ENCODE data around the gene ATP6V0A4.

Gene ATP6V0A4

DNA sequence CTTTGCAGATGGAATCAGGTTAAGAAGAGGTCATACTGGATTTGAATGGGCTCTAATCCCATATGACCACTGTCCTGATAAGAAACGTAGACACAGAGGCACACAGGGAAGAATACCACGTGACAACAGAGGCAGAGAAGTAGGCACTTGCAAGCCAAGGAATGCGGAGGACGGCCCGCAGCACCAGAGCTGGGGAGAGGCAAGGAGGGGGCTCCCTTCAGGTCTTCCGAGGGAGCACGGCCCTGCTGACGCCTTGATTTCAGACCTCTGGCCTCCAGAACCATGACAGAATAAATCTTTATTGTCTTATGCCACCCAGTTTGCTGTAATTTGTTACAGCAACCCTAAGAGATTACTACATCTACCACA is 44.9 kb downstream of the ATP6V0A4 start:
- no peak overlapping the region for H3K27ac ChIP-seq (ENCODE audit: low read depth in 2 of 2, low read length in 2 of 2)
- H3K36me3 ChIP-seq (ENCODE audit: control insufficient read depth in 2 of 2, insufficient read depth in 2 of 2, low read length in 2 of 2) = no peaks in the 10 kb centered on the region
- no peak overlapping the region for H3K9ac ChIP-seq (ENCODE audit: low read depth in 1 of 2, low read length in 2 of 2)
- H3K9me3 ChIP-seq (ENCODE audit: control insufficient read depth in 2 of 2, low read length in 2 of 2) = no peaks in the 10 kb centered on the region
- no peaks in the 10 kb centered on the region for H3K27me3 ChIP-seq (ENCODE audit: control insufficient read depth in 2 of 2, insufficient read depth in 2 of 2, low read length in 2 of 2)
- H3K4me3 ChIP-seq (ENCODE audit: low read length in 2 of 2) = no peak overlapping the region
- H3K4me1 ChIP-seq (ENCODE audit: control insufficient read depth in 2 of 2, insufficient read depth in 2 of 2, low read length in 2 of 2) = no peaks in the 10 kb centered on the region

DNA sequence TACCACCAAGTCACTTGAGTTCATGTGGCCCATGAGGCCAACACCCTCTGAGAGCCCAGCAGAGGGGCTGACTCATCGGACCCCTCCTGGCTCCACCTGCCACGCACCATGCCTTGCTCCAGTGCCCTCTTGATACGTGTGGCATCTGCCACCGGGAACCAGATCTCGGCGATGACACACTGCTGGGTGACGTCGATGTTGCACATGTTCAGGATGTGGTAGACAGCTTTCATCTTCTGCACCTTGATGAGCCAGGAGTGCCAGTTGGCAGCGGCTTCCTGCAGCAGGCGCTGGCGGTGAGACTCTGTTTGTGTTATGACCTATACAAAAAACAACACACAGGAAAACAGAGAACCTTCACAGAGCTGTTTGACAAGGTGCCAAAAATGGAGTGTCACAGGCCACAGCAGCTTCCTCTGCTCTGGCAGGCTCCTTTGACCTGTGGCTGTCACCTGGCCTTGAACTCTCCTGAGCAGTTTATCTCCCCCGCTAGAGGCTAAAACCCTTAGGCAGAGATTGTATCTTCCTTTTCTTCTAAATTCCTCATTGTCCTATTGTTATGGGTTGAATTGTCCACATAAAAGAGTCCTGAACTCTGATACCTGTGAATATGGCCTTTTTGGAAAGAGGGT is 45.4 kb downstream of the ATP6V0A4 start:
- no peak overlapping the region for H3K9ac ChIP-seq (ENCODE audit: low read depth in 1 of 2, low read length in 2 of 2)
- no peak overlapping the region for H3K4me3 ChIP-seq (ENCODE audit: low read length in 2 of 2)
- H3K27ac ChIP-seq (ENCODE audit: low read depth in 2 of 2, low read length in 2 of 2) = no peak overlapping the region
- H3K4me1 ChIP-seq (ENCODE audit: control insufficient read depth in 2 of 2, insufficient read depth in 2 of 2, low read length in 2 of 2) = no peaks in the 10 kb centered on the region
- H3K36me3 ChIP-seq (ENCODE audit: control insufficient read depth in 2 of 2, insufficient read depth in 2 of 2, low read length in 2 of 2) = no peaks in the 10 kb centered on the region
- H3K9me3 ChIP-seq (ENCODE audit: control insufficient read depth in 2 of 2, low read length in 2 of 2) = no peaks in the 10 kb centered on the region
- H3K27me3 ChIP-seq (ENCODE audit: control insufficient read depth in 2 of 2, insufficient read depth in 2 of 2, low read length in 2 of 2) = no peaks in the 10 kb centered on the region

DNA sequence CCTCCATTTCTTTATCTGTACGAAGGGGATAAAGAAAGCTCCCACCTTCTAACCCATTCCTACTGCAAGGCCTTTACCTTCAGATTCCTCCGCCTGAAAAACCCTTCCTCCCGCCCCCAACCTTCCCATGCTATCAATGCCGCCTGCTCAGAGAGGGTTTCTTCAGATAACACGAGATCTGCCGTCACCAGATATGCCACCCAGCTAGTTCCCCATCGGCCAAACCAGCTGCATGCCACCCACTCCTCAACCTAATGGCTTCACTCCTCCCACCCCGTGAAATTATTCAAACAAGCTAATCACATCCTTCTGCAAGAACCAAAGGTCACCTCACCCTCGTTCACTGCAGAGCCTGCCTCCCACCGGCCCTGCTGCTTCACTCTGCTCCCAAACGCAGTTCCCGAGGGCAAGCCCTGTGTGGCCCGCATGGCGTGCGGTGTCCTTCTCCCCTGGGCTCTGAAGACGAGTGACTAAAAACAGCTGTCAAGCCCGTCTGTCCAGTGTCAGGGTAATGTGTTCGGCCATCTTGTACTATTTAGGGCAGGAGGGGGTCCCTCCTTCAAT is 47.0 kb downstream of the ATP6V0A4 start:
- Histone ChIP-seq H3K27ac (ENCODE audit: low read depth in 2 of 2, low read length in 2 of 2) (no peak overlapping the region), H3K36me3 (ENCODE audit: control insufficient read depth in 2 of 2, insufficient read depth in 2 of 2, low read length in 2 of 2) (no peaks in the 10 kb centered on the region), H3K9ac (ENCODE audit: low read depth in 1 of 2, low read length in 2 of 2) (no peak overlapping the region), H3K4me3 (ENCODE audit: low read length in 2 of 2) (no peak overlapping the region), H3K4me1 (ENCODE audit: control insufficient read depth in 2 of 2, insufficient read depth in 2 of 2, low read length in 2 of 2) (no peaks in the 10 kb centered on the region), H3K9me3 (ENCODE audit: control insufficient read depth in 2 of 2, low read length in 2 of 2) (no peaks in the 10 kb centered on the region), H3K27me3 (ENCODE audit: control insufficient read depth in 2 of 2, insufficient read depth in 2 of 2, low read length in 2 of 2) (no peaks in the 10 kb centered on the region)

DNA sequence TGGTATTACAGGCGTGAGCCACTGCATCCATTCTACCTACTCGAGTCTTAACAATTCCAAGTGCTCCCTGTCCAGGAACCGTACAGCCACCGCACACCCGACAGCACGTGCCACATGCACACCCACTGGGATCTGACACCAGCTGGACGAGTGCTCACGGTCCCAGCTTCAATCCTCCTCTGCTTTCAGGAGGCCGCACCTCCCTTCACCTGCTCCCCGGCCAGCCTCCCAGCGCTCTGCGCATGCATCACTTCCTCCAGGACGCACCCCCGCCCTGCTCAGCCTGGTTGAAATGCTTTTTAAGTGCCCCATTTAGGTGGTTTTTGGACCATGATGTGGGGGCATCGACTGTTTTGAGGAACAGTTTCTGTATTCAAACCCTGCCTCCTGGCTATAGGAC is 47.5 kb downstream of the ATP6V0A4 start:
- Histone ChIP-seq H3K9me3 (ENCODE audit: control insufficient read depth in 2 of 2, low read length in 2 of 2) (no peaks in the 10 kb centered on the region), H3K4me1 (ENCODE audit: control insufficient read depth in 2 of 2, insufficient read depth in 2 of 2, low read length in 2 of 2) (no peaks in the 10 kb centered on the region), H3K36me3 (ENCODE audit: control insufficient read depth in 2 of 2, insufficient read depth in 2 of 2, low read length in 2 of 2) (no peaks in the 10 kb centered on the region), H3K4me3 (ENCODE audit: low read length in 2 of 2) (no peak overlapping the region), H3K27me3 (ENCODE audit: control insufficient read depth in 2 of 2, insufficient read depth in 2 of 2, low read length in 2 of 2) (no peaks in the 10 kb centered on the region), H3K9ac (ENCODE audit: low read depth in 1 of 2, low read length in 2 of 2) (no peak overlapping the region), H3K27ac (ENCODE audit: low read depth in 2 of 2, low read length in 2 of 2) (no peak overlapping the region)

DNA sequence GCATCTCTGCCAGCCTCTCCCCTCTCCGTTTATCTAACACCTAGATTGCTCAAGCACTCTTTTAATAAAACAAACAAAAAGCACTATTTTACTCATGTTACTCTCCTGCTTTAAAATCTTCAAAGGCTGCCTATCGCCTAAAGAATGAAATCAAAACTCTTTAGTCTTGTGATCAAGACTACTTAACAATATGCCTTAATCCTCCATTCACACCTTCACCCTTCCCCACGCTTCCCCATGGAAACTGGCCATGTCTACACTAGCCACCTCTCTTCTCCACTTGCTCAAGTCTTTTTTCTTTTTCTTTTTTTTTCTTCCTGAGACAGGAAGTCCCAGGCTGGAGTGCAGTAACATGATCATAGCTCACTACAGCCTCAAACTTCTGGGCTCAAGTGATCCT is 48.0 kb downstream of the ATP6V0A4 start:
- Histone ChIP-seq H3K9ac (ENCODE audit: low read depth in 1 of 2, low read length in 2 of 2) (no peak overlapping the region), H3K27ac (ENCODE audit: low read depth in 2 of 2, low read length in 2 of 2) (no peak overlapping the region), H3K4me1 (ENCODE audit: control insufficient read depth in 2 of 2, insufficient read depth in 2 of 2, low read length in 2 of 2) (no peaks in the 10 kb centered on the region), H3K27me3 (ENCODE audit: control insufficient read depth in 2 of 2, insufficient read depth in 2 of 2, low read length in 2 of 2) (no peaks in the 10 kb centered on the region), H3K9me3 (ENCODE audit: control insufficient read depth in 2 of 2, low read length in 2 of 2) (no peaks in the 10 kb centered on the region), H3K36me3 (ENCODE audit: control insufficient read depth in 2 of 2, insufficient read depth in 2 of 2, low read length in 2 of 2) (no peaks in the 10 kb centered on the region), H3K4me3 (ENCODE audit: low read length in 2 of 2) (no peak overlapping the region)

DNA sequence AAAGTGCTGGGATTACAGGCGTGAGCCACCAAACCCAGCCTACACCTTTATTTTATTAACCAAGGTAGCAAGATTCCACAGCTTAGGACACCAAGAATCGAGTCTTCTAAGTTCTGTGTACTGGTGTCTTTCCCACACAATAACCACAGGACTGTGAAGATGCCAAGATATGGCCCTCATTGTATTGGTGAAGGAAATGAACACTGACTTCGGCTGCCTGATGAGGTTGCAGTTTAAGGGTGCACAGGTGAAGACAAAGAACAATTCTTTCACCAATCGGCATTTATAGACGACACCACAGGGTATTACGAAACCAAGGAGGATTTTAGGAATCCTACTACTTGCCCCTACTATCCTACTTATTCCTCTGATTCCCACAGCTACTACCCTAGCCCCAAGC is 49.3 kb downstream of the ATP6V0A4 start:
- H3K4me3 ChIP-seq (ENCODE audit: low read length in 2 of 2) = no peak overlapping the region
- H3K9me3 ChIP-seq (ENCODE audit: control insufficient read depth in 2 of 2, low read length in 2 of 2) = no peaks in the 10 kb centered on the region
- no peak overlapping the region for H3K27ac ChIP-seq (ENCODE audit: low read depth in 2 of 2, low read length in 2 of 2)
- no peaks in the 10 kb centered on the region for H3K36me3 ChIP-seq (ENCODE audit: control insufficient read depth in 2 of 2, insufficient read depth in 2 of 2, low read length in 2 of 2)
- no peaks in the 10 kb centered on the region for H3K27me3 ChIP-seq (ENCODE audit: control insufficient read depth in 2 of 2, insufficient read depth in 2 of 2, low read length in 2 of 2)
- no peaks in the 10 kb centered on the region for H3K4me1 ChIP-seq (ENCODE audit: control insufficient read depth in 2 of 2, insufficient read depth in 2 of 2, low read length in 2 of 2)
- no peak overlapping the region for H3K9ac ChIP-seq (ENCODE audit: low read depth in 1 of 2, low read length in 2 of 2)

DNA sequence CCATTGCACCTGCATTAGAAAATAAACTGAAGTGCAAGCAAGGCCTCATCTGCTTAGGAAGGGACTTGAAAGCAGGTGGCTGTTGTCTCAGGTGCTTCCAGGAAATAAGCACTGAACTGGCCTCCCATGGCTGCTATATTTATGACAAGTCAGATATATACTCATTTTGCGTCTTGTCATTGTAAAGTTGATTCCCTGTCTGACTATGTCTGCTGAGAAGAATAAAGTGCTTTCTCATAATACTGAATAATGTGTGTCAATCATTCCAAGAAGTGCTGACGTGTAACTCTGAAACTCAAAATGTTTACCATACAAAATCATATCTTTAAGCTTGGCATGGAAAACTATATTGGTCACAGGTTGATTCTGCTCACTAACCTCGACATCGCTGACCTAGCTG is 51.9 kb downstream of the ATP6V0A4 start:
- Histone ChIP-seq H3K36me3 (ENCODE audit: control insufficient read depth in 2 of 2, insufficient read depth in 2 of 2, low read length in 2 of 2) (no peaks in the 10 kb centered on the region), H3K4me3 (ENCODE audit: low read length in 2 of 2) (no peak overlapping the region), H3K9me3 (ENCODE audit: control insufficient read depth in 2 of 2, low read length in 2 of 2) (no peaks in the 10 kb centered on the region), H3K9ac (ENCODE audit: low read depth in 1 of 2, low read length in 2 of 2) (no peak overlapping the region), H3K27me3 (ENCODE audit: control insufficient read depth in 2 of 2, insufficient read depth in 2 of 2, low read length in 2 of 2) (no peaks in the 10 kb centered on the region), H3K4me1 (ENCODE audit: control insufficient read depth in 2 of 2, insufficient read depth in 2 of 2, low read length in 2 of 2) (no peaks in the 10 kb centered on the region), H3K27ac (ENCODE audit: low read depth in 2 of 2, low read length in 2 of 2) (no peak overlapping the region)

DNA sequence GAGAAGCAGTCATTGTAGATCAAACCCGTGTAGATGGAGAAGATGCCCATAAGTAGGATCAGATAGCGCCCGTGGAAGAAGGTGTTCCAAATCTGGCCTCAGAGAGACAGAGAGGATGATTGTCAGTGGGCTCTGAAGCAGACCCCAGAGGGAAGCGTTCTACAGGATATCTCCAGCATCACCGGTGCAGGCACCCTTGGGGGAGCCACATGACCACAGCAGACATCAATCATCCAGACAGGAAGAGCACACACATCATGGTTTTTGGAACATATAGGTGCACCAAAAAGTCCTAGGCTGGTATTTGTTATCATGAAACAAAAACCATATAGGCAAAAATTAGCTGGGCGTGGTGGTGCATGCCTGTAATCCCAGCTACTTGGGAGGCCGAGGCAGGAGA is 52.8 kb downstream of the ATP6V0A4 start:
- no peak overlapping the region for H3K9ac ChIP-seq (ENCODE audit: low read depth in 1 of 2, low read length in 2 of 2)
- no peaks in the 10 kb centered on the region for H3K27me3 ChIP-seq (ENCODE audit: control insufficient read depth in 2 of 2, insufficient read depth in 2 of 2, low read length in 2 of 2)
- no peaks in the 10 kb centered on the region for H3K4me1 ChIP-seq (ENCODE audit: control insufficient read depth in 2 of 2, insufficient read depth in 2 of 2, low read length in 2 of 2)
- H3K36me3 ChIP-seq (ENCODE audit: control insufficient read depth in 2 of 2, insufficient read depth in 2 of 2, low read length in 2 of 2) = no peaks in the 10 kb centered on the region
- no peaks in the 10 kb centered on the region for H3K9me3 ChIP-seq (ENCODE audit: control insufficient read depth in 2 of 2, low read length in 2 of 2)
- H3K27ac ChIP-seq (ENCODE audit: low read depth in 2 of 2, low read length in 2 of 2) = no peak overlapping the region
- no peak overlapping the region for H3K4me3 ChIP-seq (ENCODE audit: low read length in 2 of 2)

DNA sequence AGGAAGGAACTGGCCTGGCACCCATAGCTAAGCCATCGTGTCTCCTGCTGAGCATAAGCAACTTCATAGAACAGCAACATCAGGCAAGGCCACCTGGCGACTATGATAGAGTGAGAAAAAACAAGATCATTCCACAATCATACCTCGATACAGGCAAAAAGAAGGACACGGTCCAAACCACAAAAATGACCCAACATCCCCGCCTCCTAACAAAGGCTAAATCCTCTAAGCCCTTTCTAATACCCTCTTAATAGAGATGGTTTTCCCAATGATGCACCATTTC is 56.6 kb downstream of the ATP6V0A4 start:
- Histone ChIP-seq H3K27me3 (ENCODE audit: control insufficient read depth in 2 of 2, insufficient read depth in 2 of 2, low read length in 2 of 2) (no peaks in the 10 kb centered on the region), H3K9me3 (ENCODE audit: control insufficient read depth in 2 of 2, low read length in 2 of 2) (no peaks in the 10 kb centered on the region), H3K36me3 (ENCODE audit: control insufficient read depth in 2 of 2, insufficient read depth in 2 of 2, low read length in 2 of 2) (no peaks in the 10 kb centered on the region), H3K27ac (ENCODE audit: low read depth in 2 of 2, low read length in 2 of 2) (no peak overlapping the region), H3K4me1 (ENCODE audit: control insufficient read depth in 2 of 2, insufficient read depth in 2 of 2, low read length in 2 of 2) (no peaks in the 10 kb centered on the region), H3K4me3 (ENCODE audit: low read length in 2 of 2) (no peak overlapping the region), H3K9ac (ENCODE audit: low read depth in 1 of 2, low read length in 2 of 2) (no peak overlapping the region)

DNA sequence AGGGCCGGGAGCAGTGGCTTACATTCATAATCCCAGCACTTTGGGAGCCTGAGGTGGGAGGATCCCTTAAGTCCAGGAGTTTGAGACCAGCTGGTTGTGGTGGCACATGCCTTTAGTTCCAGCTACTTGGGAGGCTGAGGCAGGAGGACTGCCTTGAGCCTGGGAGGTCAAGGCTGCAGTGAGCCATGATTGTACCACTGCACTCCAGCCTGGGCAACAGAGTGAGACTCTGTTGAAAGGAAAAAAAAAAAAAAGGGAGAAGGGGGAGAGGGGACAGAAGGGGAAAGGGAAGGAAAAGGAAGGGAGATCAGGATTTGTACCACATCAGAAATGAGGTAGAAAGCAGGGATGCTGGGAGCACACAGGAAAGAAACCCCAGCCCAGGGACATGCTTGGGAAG is 58.1 kb downstream of the ATP6V0A4 start:
- Histone ChIP-seq H3K27ac (ENCODE audit: low read depth in 2 of 2, low read length in 2 of 2) (no peak overlapping the region), H3K4me3 (ENCODE audit: low read length in 2 of 2) (no peak overlapping the region), H3K9ac (ENCODE audit: low read depth in 1 of 2, low read length in 2 of 2) (no peak overlapping the region)

More for the DNA sequence above, 58.1 kb downstream of the ATP6V0A4 start:
- H3K4me1 ChIP-seq (ENCODE audit: control insufficient read depth in 2 of 2, insufficient read depth in 2 of 2, low read length in 2 of 2) = no peaks in the 10 kb centered on the region
- H3K36me3 ChIP-seq (ENCODE audit: control insufficient read depth in 2 of 2, insufficient read depth in 2 of 2, low read length in 2 of 2) = no peaks in the 10 kb centered on the region
- H3K9me3 ChIP-seq (ENCODE audit: control insufficient read depth in 2 of 2, low read length in 2 of 2) = no peaks in the 10 kb centered on the region
- H3K27me3 ChIP-seq (ENCODE audit: control insufficient read depth in 2 of 2, insufficient read depth in 2 of 2, low read length in 2 of 2) = no peaks in the 10 kb centered on the region

All from mucosa of rectum (tissue), 2 donors.